ENCODE data around the gene MRC2.

The MRC2 gene

DNA sequence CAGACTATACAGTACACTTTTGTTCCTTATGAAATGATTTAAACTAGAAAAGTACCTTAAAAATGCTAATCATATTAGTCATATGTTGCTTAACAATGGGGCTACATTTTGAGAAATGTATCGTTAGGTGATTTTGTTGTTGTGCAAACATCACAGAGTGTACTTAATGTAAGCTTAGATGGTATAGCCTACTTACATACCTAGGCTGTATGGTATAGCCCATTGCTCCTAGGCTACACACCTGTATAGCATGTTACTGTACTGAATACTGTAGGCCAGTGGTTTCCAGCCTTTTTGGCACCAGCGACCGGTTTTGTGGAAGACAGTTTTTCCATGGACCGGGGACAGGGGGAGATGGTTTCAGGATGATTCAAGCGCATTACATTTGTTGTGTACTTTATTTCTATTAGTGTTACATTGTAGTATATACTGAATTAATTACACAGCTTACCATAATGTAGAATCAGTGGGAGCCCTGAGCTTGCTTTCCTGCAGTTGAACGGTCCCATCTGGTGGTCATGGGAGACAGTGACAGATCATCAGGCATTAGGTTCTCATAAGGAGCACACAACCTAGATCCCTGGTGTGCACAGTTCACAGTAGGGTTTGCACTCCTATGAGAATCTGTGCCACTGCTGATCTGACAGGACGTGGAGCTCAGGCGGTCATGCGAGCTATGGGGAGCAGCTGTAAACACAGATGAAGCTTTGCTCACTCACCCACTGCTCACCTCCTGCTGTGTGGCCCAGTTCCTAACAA lies 35.0 kb upstream of the MRC2 start:
- peaks cover 73% of the 10 kb centered on the region for H3K36me3 ChIP-seq (ENCODE audit: insufficient read depth, low read length)
- H3K27ac ChIP-seq (ENCODE audit: low read length) = no peak overlapping the region
- TF ChIP-seq, protein P1, sequence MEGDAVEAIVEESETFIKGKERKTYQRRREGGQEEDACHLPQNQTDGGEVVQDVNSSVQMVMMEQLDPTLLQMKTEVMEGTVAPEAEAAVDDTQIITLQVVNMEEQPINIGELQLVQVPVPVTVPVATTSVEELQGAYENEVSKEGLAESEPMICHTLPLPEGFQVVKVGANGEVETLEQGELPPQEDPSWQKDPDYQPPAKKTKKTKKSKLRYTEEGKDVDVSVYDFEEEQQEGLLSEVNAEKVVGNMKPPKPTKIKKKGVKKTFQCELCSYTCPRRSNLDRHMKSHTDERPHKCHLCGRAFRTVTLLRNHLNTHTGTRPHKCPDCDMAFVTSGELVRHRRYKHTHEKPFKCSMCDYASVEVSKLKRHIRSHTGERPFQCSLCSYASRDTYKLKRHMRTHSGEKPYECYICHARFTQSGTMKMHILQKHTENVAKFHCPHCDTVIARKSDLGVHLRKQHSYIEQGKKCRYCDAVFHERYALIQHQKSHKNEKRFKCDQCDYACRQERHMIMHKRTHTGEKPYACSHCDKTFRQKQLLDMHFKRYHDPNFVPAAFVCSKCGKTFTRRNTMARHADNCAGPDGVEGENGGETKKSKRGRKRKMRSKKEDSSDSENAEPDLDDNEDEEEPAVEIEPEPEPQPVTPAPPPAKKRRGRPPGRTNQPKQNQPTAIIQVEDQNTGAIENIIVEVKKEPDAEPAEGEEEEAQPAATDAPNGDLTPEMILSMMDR (IDR thresholded peaks at IDR 0.05; ENCODE audit: borderline replicate concordance, extremely low read depth, low read length, poor library complexity, severe bottlenecking) = peak; percentile 20
- TF ChIP-seq EZH2 (IDR thresholded peaks at IDR 0.05; ENCODE audit: borderline replicate concordance, low read depth, low read length, severe bottlenecking) = no peak

DNA sequence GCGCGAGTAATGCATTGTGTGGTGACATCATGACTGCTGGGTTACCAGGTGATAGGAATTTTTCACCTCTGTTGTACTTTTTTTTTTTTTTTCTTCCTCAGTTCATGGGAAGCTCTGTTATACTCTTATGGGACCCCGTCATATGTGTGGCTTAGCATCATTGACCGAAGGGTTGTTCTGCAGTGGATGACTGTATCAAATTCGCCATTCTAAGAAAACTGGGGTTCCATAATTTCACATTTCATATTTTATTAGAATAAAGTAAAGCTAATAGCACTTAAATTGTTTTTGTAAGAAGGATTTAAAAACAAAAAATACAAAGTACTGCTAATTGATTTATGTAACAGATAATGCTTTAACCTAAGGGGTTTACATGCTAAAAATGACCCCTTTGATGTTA lies 32.0 kb upstream of the MRC2 start:
- TF ChIP-seq, protein P1 (IDR thresholded peaks at IDR 0.05; ENCODE audit: borderline replicate concordance, extremely low read depth, low read length, poor library complexity, severe bottlenecking) = no peak
- no peak for TF ChIP-seq EZH2 (IDR thresholded peaks at IDR 0.05; ENCODE audit: borderline replicate concordance, low read depth, low read length, severe bottlenecking)
- DNase-seq (no peak), ATAC-seq (ENCODE audit: insufficient read depth, low read depth) (no peak)
- Histone ChIP-seq H3K9ac (ENCODE audit: low read depth, low read length) (no peak overlapping the region), H4K20me1 (ENCODE audit: insufficient read depth, low read length) (no peaks in the 10 kb centered on the region), H3K27me3 (ENCODE audit: insufficient read depth, low read length, poor library complexity) (no peaks in the 10 kb centered on the region), H3K36me3 (ENCODE audit: insufficient read depth, low read length) (peaks cover 75% of the 10 kb centered on the region), H3K9me3 (ENCODE audit: insufficient read depth, low read length, severe bottlenecking) (peaks cover 2% of the 10 kb centered on the region), H3K79me2 (ENCODE audit: insufficient read depth, low read length) (no peaks in the 10 kb centered on the region), H3K4me1 (ENCODE audit: insufficient read depth, low read length) (no peaks in the 10 kb centered on the region), H3K4me3 (ENCODE audit: low read depth in 1 of 2, low read length in 2 of 2) (no peak overlapping the region), H2AFZ (ENCODE audit: low read depth, low read length) (no peak overlapping the region), H3K4me2 (ENCODE audit: insufficient read depth, low read length) (no peak overlapping the region), H3K27ac (ENCODE audit: low read length) (no peak overlapping the region)

More for the DNA sequence above, 35.0 kb upstream of the MRC2 start:
- Histone ChIP-seq H3K4me2 (ENCODE audit: insufficient read depth, low read length) (no peak overlapping the region), H4K20me1 (ENCODE audit: insufficient read depth, low read length) (no peaks in the 10 kb centered on the region), H3K79me2 (ENCODE audit: insufficient read depth, low read length) (no peaks in the 10 kb centered on the region), H3K9ac (ENCODE audit: low read depth, low read length) (no peak overlapping the region), H2AFZ (ENCODE audit: low read depth, low read length) (no peak overlapping the region), H3K9me3 (ENCODE audit: insufficient read depth, low read length, severe bottlenecking) (peaks cover 2% of the 10 kb centered on the region), H3K4me1 (ENCODE audit: insufficient read depth, low read length) (no peaks in the 10 kb centered on the region), H3K27me3 (ENCODE audit: insufficient read depth, low read length, poor library complexity) (no peaks in the 10 kb centered on the region), H3K4me3 (ENCODE audit: low read depth in 1 of 2, low read length in 2 of 2) (no peak overlapping the region)
- DNase-seq = no peak
- ATAC-seq (ENCODE audit: insufficient read depth, low read depth) = no peak

DNA sequence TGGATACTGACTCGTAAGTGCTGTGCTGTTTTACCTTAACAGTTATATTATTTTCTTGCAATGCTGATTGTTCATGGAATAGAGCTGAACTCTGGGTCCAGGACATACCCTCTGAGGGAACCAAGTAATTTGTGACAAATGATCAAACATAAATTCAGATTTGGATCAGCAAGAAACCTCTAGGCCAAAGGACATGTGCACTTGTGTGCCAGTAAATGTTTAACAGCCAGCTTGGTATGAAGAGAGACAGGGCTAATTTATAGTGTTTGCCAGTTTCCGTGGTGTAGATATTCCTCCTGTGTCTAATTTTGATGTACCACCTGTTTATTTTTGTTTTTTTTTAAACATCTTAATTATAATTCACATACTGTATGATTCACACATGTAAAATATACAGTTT lies 30.8 kb upstream of the MRC2 start:
- Histone ChIP-seq H3K4me3 (ENCODE audit: low read depth in 1 of 2, low read length in 2 of 2) (no peak overlapping the region), H3K4me2 (ENCODE audit: insufficient read depth, low read length) (no peak overlapping the region), H2AFZ (ENCODE audit: low read depth, low read length) (no peak overlapping the region), H3K9ac (ENCODE audit: low read depth, low read length) (no peak overlapping the region), H3K4me1 (ENCODE audit: insufficient read depth, low read length) (no peaks in the 10 kb centered on the region), H3K9me3 (ENCODE audit: insufficient read depth, low read length, severe bottlenecking) (peaks cover 2% of the 10 kb centered on the region), H3K27me3 (ENCODE audit: insufficient read depth, low read length, poor library complexity) (no peaks in the 10 kb centered on the region), H3K79me2 (ENCODE audit: insufficient read depth, low read length) (no peaks in the 10 kb centered on the region), H4K20me1 (ENCODE audit: insufficient read depth, low read length) (no peaks in the 10 kb centered on the region), H3K27ac (ENCODE audit: low read length) (no peak overlapping the region), H3K36me3 (ENCODE audit: insufficient read depth, low read length) (peaks cover 82% of the 10 kb centered on the region)
- TF ChIP-seq, protein P1 (IDR thresholded peaks at IDR 0.05; ENCODE audit: borderline replicate concordance, extremely low read depth, low read length, poor library complexity, severe bottlenecking) = no peak
- TF ChIP-seq EZH2 (IDR thresholded peaks at IDR 0.05; ENCODE audit: borderline replicate concordance, low read depth, low read length, severe bottlenecking) = no peak
- DNase-seq = no peak
- ATAC-seq (ENCODE audit: insufficient read depth, low read depth) = no peak
